Fibroblast of the aortic adventitia (primary cell): Measurements from ENCODE around the gene HS3ST5. TPM values are rescaled to one million over a fixed set of nuclear protein-coding genes. Genes with fewer than 3 reads are reported as not detected.

Experiments
- DNase-seq: peaks from one replicate; pipeline ENCODE4 v3.0.0-alpha.2; 2010; ENCODE audit warnings: low read depth
- H3K4me3 ChIP-seq: 2 replicates; pipeline ENCODE4 v1.5.1; 2011; ENCODE audit warnings: low read depth, mild to moderate bottlenecking, control low read depth, low read length, moderate library complexity
- CTCF ChIP-seq: IDR thresholded peaks from 2 replicates; pipeline ENCODE4 v1.5.1; 2011; ENCODE audit warnings: mild to moderate bottlenecking, low read length, control low read depth, inconsistent platforms; ENCODE audit not compliant: insufficient read depth
- total RNA-seq: library from RNA; depleted of rRNA; stranded (reverse); fragments of >200 nt; gene quantifications from 2 replicates; pipeline ENCODE4 v1.2.3, GENCODE V29; 2012; ENCODE audit warnings: low replicate concordance

HS3ST5 gene
- total RNA-seq, 1 donor = 0.09 TPM

GRCh38 chr6:114195027-114195365, 147.8 kb downstream of the HS3ST5 start:
- no peak overlapping the region for H3K4me3 ChIP-seq
- no peak for TF ChIP-seq CTCF
- DNase-seq = no peak

GRCh38 chr6:114194362-114195026, 148.3 kb downstream of the HS3ST5 start:
- H3K4me3 ChIP-seq = no peak overlapping the region
- TF ChIP-seq CTCF = no peak
- DNase-seq = peak; percentile 46

- no peak overlapping the region for H3K4me3 ChIP-seq
- DNase-seq = no peak
- no peak for TF ChIP-seq CTCF
Observed at GRCh38 chr6:114187563-114187962, 155.3 kb downstream of the HS3ST5 start.

GRCh38 chr6:114181664-114182063, 161.2 kb downstream of the HS3ST5 start:
- no peak for DNase-seq
- H3K4me3 ChIP-seq = no peak overlapping the region
- TF ChIP-seq CTCF = no peak

- DNase-seq = no peak
Observed at GRCh38 chr6:114179411-114179810, 163.4 kb downstream of the HS3ST5 start.

GRCh38 chr6:114176726-114177125, 166.1 kb downstream of the HS3ST5 start:
- no peak for DNase-seq
- no peak for TF ChIP-seq CTCF

More at GRCh38 chr6:114179411-114179810, 163.4 kb downstream of the HS3ST5 start:
- H3K4me3 ChIP-seq = no peak overlapping the region
- no peak for TF ChIP-seq CTCF

More at GRCh38 chr6:114176726-114177125, 166.1 kb downstream of the HS3ST5 start:
- H3K4me3 ChIP-seq = no peak overlapping the region
